ENCODE data around the gene BACH2.

DNA sequence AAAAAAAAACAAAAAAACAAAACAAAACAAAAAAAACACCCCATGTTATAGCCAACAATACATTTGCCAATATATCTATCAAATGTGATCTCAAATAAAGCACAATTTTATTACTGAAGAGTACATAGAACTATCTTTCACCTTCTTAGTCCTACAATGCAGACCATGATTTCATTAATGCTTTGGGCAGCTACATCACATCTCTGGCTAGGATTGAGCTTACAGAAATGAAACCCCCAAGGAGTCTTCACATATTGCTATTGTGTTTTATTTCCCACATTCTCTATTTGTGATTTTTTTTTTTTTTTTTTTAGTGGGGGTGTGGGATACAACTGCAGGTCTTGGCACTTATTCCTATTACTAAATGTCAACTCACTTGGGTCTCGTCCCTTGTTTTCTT is 189.3 kb downstream of the BACH2 start:
- no peak for TF ChIP-seq TAF1 (IDR thresholded peaks at IDR 0.05; ENCODE audit: borderline replicate concordance, low read depth, low read length)
- no peak for TF ChIP-seq POLR2A (IDR thresholded peaks at IDR 0.05; ENCODE audit: low read depth, low read length)

Data from GM12892 (cell line).